ENCODE data around the gene SMKR1. TPM values are rescaled to one million over a fixed set of nuclear protein-coding genes. Genes with fewer than 3 reads are reported as not detected.
A peak's percentile ranks its signal among the peaks of the same experiment; 100 is the strongest.
"Not testable (repeated sequence)": the region's sequence is repeated elsewhere in the genome, so short reads cannot be mapped to it uniquely, and the experiment has no call there.

SMKR1 gene
- total RNA-seq, 4 donors from 2014 or later, result not detected

DNA sequence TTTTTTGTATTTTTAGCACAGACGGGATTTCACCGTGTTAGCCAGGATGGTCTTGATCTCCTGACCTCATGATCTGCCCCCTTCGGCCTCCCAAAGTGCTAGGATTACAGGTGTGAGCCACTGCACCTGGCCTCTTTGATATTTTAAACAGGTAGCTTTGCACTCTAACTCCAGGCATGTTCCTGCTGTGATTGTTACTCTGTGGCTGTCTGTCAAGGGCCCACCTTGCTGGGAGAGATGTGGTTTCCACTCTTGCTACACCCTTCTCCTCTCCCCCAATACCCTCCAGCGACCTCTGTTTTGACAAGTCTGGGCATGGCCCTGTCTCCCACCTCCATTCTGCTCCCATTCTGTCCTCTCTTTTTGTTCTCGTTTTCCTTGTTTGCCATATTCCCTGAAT, 17.1 kb downstream of the SMKR1 start:
- DNase-seq (ENCODE audit: low spot score in 2 of 2), result no peak
- Histone ChIP-seq H3K27me3 (peaks cover 8% of the 10 kb centered on the region), H3K27ac (no peak overlapping the region), H3K4me3 (no peak overlapping the region), H3K36me3 (no peaks in the 10 kb centered on the region), H3K4me1 (no peaks in the 10 kb centered on the region), H3K9me3 (no peaks in the 10 kb centered on the region)
- WGBS, result 40% methylated on average over 5 of the region's 5 CpGs
- TF ChIP-seq POLR2AphosphoS5 (IDR thresholded peaks at IDR 0.05) (no peak), EP300 (IDR thresholded peaks at IDR 0.05) (no peak), POLR2A (IDR thresholded peaks at IDR 0.05) (no peak)
- TF ChIP-seq, protein P1, sequence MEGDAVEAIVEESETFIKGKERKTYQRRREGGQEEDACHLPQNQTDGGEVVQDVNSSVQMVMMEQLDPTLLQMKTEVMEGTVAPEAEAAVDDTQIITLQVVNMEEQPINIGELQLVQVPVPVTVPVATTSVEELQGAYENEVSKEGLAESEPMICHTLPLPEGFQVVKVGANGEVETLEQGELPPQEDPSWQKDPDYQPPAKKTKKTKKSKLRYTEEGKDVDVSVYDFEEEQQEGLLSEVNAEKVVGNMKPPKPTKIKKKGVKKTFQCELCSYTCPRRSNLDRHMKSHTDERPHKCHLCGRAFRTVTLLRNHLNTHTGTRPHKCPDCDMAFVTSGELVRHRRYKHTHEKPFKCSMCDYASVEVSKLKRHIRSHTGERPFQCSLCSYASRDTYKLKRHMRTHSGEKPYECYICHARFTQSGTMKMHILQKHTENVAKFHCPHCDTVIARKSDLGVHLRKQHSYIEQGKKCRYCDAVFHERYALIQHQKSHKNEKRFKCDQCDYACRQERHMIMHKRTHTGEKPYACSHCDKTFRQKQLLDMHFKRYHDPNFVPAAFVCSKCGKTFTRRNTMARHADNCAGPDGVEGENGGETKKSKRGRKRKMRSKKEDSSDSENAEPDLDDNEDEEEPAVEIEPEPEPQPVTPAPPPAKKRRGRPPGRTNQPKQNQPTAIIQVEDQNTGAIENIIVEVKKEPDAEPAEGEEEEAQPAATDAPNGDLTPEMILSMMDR (IDR thresholded peaks at IDR 0.05), result no peak

DNA sequence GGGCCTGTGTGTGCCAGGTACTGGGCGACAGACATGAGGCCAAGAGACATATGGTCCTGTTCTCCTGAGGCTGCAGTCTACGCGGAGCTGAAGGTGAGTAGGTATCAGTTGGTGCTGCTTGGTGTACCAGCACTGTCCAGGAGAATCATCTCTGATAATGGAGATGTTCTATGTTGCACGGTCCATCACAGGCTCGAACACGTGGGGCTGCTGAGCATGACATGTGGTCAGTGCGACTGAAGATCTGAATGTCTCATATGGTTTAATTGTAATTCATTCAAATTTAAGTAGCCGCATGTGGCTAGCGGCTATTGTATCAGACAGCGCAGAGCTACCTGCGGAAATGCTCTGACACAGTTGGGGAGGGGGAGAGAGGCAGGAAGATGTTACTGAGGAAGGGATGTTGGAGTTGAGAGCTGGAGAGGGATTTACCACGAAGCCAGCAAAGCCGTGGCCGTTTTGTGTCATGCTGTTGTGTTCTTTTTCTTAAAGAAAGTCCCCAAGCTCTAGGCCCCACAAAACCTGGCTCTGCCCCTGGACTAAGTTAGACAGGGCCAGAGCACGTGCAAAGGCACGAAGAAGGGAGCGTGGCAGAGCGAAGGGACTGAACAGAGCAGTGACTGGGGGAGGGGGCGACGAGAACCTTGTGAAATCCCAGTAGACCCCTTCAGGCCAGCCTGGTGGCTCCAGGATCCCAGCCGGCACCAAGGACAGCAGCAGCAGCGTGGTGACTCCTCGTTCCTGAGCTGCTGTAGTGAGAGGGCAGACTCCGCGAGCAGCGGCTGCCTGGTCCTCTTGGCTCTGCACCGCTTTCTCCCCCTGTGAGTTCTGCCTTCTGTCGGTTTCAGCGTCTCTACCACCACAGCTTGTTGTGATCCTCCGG, 20.0 kb downstream of the SMKR1 start:
- Histone ChIP-seq H3K36me3 (no peaks in the 10 kb centered on the region), H3K9me3 (no peaks in the 10 kb centered on the region), H3K4me3 (no peak overlapping the region), H3K4me1 (no peaks in the 10 kb centered on the region), H3K27me3 (peaks cover 5% of the 10 kb centered on the region), H3K27ac (no peak overlapping the region)
- no peak for TF ChIP-seq EP300 (IDR thresholded peaks at IDR 0.05)
- no peak for TF ChIP-seq POLR2AphosphoS5 (IDR thresholded peaks at IDR 0.05)
- TF ChIP-seq POLR2A (IDR thresholded peaks at IDR 0.05), result no peak
- TF ChIP-seq, protein P1 (IDR thresholded peaks at IDR 0.05), result no peak
- whole genome bisulfite sequencing, result 51% methylated on average over 29 of the region's 30 CpGs
- no peak for DNase-seq (ENCODE audit: low spot score in 2 of 2)

DNA sequence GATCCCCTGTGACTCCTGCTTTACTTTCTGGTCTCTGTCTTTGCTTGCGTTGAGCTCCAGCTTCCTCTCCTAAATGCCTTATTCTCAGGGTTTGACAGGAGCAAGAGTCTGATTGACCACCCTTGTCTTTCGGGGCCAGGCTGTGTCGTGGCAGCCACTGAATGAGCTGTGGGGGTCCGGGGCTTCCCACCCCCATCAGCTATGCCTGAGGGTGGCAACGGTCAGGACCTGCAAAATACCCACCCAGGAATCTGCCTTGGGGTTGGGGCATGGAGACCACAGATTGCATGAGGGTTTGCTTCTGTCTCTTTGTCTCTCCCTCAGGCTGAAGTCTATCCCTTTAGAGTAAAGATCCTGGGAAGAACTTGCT, 20.6 kb downstream of the SMKR1 start:
- H3K9me3 ChIP-seq, result no peaks in the 10 kb centered on the region
- WGBS, result 47% methylated on average over 5 of the region's 5 CpGs
- TF ChIP-seq, protein P1 (IDR thresholded peaks at IDR 0.05), result no peak
- TF ChIP-seq POLR2AphosphoS5 (IDR thresholded peaks at IDR 0.05) (no peak), POLR2A (IDR thresholded peaks at IDR 0.05) (no peak), EP300 (IDR thresholded peaks at IDR 0.05) (no peak)
- H3K27me3 ChIP-seq, result peaks cover 5% of the 10 kb centered on the region
- H3K27ac ChIP-seq, result no peak overlapping the region
- no peaks in the 10 kb centered on the region for H3K4me1 ChIP-seq
- DNase-seq (ENCODE audit: low spot score in 2 of 2), result no peak
- H3K36me3 ChIP-seq, result no peaks in the 10 kb centered on the region
- no peak overlapping the region for H3K4me3 ChIP-seq

DNA sequence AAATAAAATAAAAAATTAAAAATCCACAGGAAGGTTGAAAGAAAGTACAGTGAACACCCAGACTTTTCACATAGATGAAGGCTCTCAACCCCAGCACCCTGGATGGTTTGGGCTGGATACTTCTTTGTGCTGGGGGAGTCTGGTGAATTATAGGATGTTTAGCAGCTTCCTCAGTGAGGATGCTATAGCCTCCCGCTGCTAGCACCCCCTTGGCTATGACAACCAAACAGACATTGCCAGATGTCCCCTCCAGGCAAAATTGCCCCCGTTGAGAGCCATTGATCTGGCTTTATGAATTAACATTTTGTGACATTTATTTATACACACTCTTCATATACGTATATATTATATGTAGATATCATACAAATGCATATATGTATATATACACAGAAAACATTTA, 21.6 kb downstream of the SMKR1 start:
- Histone ChIP-seq H3K27ac (no peak overlapping the region), H3K4me3 (no peak overlapping the region), H3K4me1 (no peaks in the 10 kb centered on the region), H3K27me3 (peaks cover 5% of the 10 kb centered on the region), H3K36me3 (no peaks in the 10 kb centered on the region), H3K9me3 (no peaks in the 10 kb centered on the region)
- 49% methylated on average over 3 of the region's 3 CpGs for WGBS
- no peak for DNase-seq (ENCODE audit: low spot score in 2 of 2)
- no peak for TF ChIP-seq EP300 (IDR thresholded peaks at IDR 0.05)
- TF ChIP-seq POLR2AphosphoS5 (IDR thresholded peaks at IDR 0.05), result no peak
- TF ChIP-seq POLR2A (IDR thresholded peaks at IDR 0.05), result no peak
- TF ChIP-seq, protein P1 (IDR thresholded peaks at IDR 0.05), result no peak

DNA sequence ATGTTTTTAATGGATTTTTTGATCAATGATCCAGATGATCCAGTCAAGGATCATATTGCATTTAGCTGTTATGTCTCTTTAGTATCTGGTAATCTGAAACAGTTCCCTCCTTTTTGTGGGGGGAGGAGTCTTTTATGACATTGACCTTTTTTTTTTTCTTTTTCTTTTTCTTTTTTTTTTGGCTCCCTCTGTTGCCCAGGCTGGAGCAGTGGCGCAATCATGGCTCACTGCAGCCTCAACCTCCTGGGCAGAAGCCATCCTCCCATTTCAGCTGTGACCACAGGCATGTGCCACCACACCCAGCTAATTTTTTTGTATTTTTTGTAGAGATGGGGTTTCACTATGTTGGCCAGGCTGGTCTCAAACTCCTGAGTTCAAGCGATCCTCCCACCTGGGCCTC, 22.1 kb downstream of the SMKR1 start:
- peak in 1 of 2 donors; percentile 68 for DNase-seq (ENCODE audit: low spot score in 2 of 2)
- not testable (repeated sequence) for H3K4me1 ChIP-seq, H3K4me3 ChIP-seq, H3K36me3 ChIP-seq, H3K27ac ChIP-seq, H3K27me3 ChIP-seq, H3K9me3 ChIP-seq
- 54% methylated on average over 2 of the region's 2 CpGs for WGBS

All from suprapubic skin (tissue), 4 donors.